GM23338 (cell line): ENCODE results near the gene COMMD7. TPM values are rescaled to one million over a fixed set of nuclear protein-coding genes. Genes with fewer than 3 reads are reported as not detected.

ENCODE experiments used
- ATAC-seq: fragments of 200-7000 bp; cut with Tn5 transposase; 3 replicates; pipeline ENCODE4 v1.9.1; 2020
- DNase-seq: peaks from one replicate; pipeline ENCODE4 v3.0.0-alpha.2; 2015; ENCODE audit warnings: low spot score
- H2AFZ ChIP-seq: fragments of 200-600 bp; sonication (generic); 2 replicates; pipeline ENCODE4 v1.8.0; 2016; ENCODE audit warnings: antibody characterized with exemption, mild to moderate bottlenecking, moderate library complexity
- H3F3A ChIP-seq: fragments of 200-600 bp; sonication (generic); replicated peaks from 2 replicates; pipeline ENCODE4 v1.8.0; 2017; ENCODE audit warnings: antibody characterized with exemption, mixed run types, low read depth
- H3K27ac ChIP-seq: fragments of 200-600 bp; sonication (generic); 2 replicates; pipeline ENCODE4 v1.6.1; 2016; ENCODE audit warnings: low read depth
- H3K27me3 ChIP-seq: fragments of 200-600 bp; sonication (generic); 2 replicates; pipeline ENCODE4 v1.8.0; 2016; ENCODE audit warnings: mild to moderate bottlenecking, mixed run types, moderate library complexity; ENCODE audit not compliant: insufficient read depth
- H3K36me3 ChIP-seq: fragments of 200-600 bp; sonication (generic); 2 replicates; pipeline ENCODE4 v1.8.0; 2016; ENCODE audit warnings: mild to moderate bottlenecking; ENCODE audit not compliant: insufficient read depth
- H3K4me1 ChIP-seq: fragments of 200-600 bp; sonication (generic); 2 replicates; pipeline ENCODE4 v1.8.0; 2016; ENCODE audit warnings: mild to moderate bottlenecking, moderate library complexity; ENCODE audit not compliant: insufficient read depth
- H3K4me2 ChIP-seq: fragments of 200-600 bp; sonication (generic); 2 replicates; pipeline ENCODE4 v1.7.1; 2017; ENCODE audit warnings: mixed run types
- H3K4me3 ChIP-seq: fragments of 200-600 bp; sonication (generic); 2 replicates; pipeline ENCODE4 v1.6.1; 2016; ENCODE audit warnings: mixed run types
- H3K79me2 ChIP-seq: fragments of 200-600 bp; sonication (generic); replicated peaks from 2 replicates; pipeline ENCODE4 v1.8.0; 2017; ENCODE audit warnings: mild to moderate bottlenecking; ENCODE audit not compliant: insufficient read depth
- H3K9me2 ChIP-seq: fragments of 200-600 bp; sonication (generic); 2 replicates; pipeline ENCODE4 v1.8.0; 2017; ENCODE audit not compliant: insufficient read depth
- H4K20me1 ChIP-seq: fragments of 200-600 bp; sonication (generic); replicated peaks from 2 replicates; pipeline ENCODE4 v1.8.0; 2017; ENCODE audit warnings: mild to moderate bottlenecking; ENCODE audit not compliant: insufficient read depth
- H3K27ac Mint-ChIP-seq: 2 replicates; pipeline ENCODE4 v1.8.0; 2020; ENCODE audit warnings: inconsistent platforms, mild to moderate bottlenecking, moderate library complexity, mixed read lengths
- H3K27me3 Mint-ChIP-seq: 3 replicates; pipeline ENCODE4 v1.8.0; 2022; ENCODE audit warnings: low read depth, mild to moderate bottlenecking, moderate library complexity, mixed read lengths, inconsistent platforms; ENCODE audit not compliant: insufficient read depth, poor library complexity
- H3K36me3 Mint-ChIP-seq: 3 replicates; pipeline ENCODE4 v1.8.0; 2021; ENCODE audit warnings: low read depth, mild to moderate bottlenecking, inconsistent platforms, moderate library complexity, mixed read lengths
- H3K4me1 Mint-ChIP-seq: 3 replicates; pipeline ENCODE4 v1.8.0; 2020; ENCODE audit warnings: mild to moderate bottlenecking, inconsistent platforms, mixed read lengths
- H3K4me3 Mint-ChIP-seq: 3 replicates; pipeline ENCODE4 v1.8.0; 2021; ENCODE audit warnings: moderate library complexity, mild to moderate bottlenecking, inconsistent platforms, mixed read lengths
- H3K9me3 Mint-ChIP-seq: 3 replicates; pipeline ENCODE4 v1.8.0; 2020; ENCODE audit warnings: moderate library complexity, mild to moderate bottlenecking, inconsistent platforms, mixed read lengths
- CREB1 ChIP-seq: fragments of 250-450 bp; sonication (Bioruptor Pico); IDR thresholded peaks from 2 replicates; pipeline ENCODE4 v1.5.0; 2020; ENCODE audit warnings: low read depth, mild to moderate bottlenecking, moderate library complexity
- EZH2 ChIP-seq: fragments of 200-600 bp; sonication (generic); IDR thresholded peaks from one replicate; pipeline ENCODE4 v1.8.0; 2017; ENCODE audit warnings: antibody characterized with exemption, mild to moderate bottlenecking, low read depth; ENCODE audit not compliant: unreplicated experiment
- EZH2phosphoT487 ChIP-seq: fragments of 200-600 bp; sonication (generic); IDR thresholded peaks from one replicate; pipeline ENCODE4 v1.8.1; 2018; ENCODE audit warnings: antibody characterized with exemption; ENCODE audit not compliant: unreplicated experiment
- NANOG ChIP-seq: IDR thresholded peaks from 2 replicates; pipeline ENCODE4 v1.6.1; 2016; ENCODE audit warnings: antibody characterized with exemption, borderline replicate concordance
- POLR2AphosphoS5 ChIP-seq: IDR thresholded peaks from 2 replicates; pipeline ENCODE4 v1.6.1; 2016; ENCODE audit warnings: antibody characterized with exemption, low read depth
- STAT1 ChIP-seq: IDR thresholded peaks from one replicate; pipeline ENCODE4 v1.6.1; 2016; ENCODE audit warnings: antibody characterized with exemption; ENCODE audit not compliant: unreplicated experiment
- ZNF114 ChIP-seq: fragments of 250-450 bp; sonication (Bioruptor Pico); IDR thresholded peaks from 2 replicates; pipeline ENCODE4 v1.5.0; 2020; ENCODE audit warnings: mild to moderate bottlenecking, moderate library complexity
- ZNF331 ChIP-seq: fragments of 250-450 bp; sonication (Bioruptor Pico); IDR thresholded peaks from 2 replicates; pipeline ENCODE4 v1.5.0; 2020; ENCODE audit warnings: low read depth, mild to moderate bottlenecking, moderate library complexity
- polyA plus RNA-seq: library from polyadenylated mRNA; unstranded; fragments of >200 nt; fragmentation: Nextera tagmentation; extraction: Ambion mirVana; gene quantifications from 2 replicates; pipeline ENCODE4 v1.2.1, GENCODE V29; 2016
- total RNA-seq: library from RNA; depleted of rRNA; stranded (reverse); fragments of >200 nt; shearing (Covaris generic); gene quantifications from 2 replicates; pipeline ENCODE4 v1.2.3, GENCODE V29; 2014
- TF ChIP-seq, protein P1 (sequence below): IDR thresholded peaks from 2 replicates; pipeline ENCODE4 v1.6.1; 2016; ENCODE audit warnings: antibody characterized with exemption
- TF ChIP-seq, protein P2 (sequence below), 2 experiments: fragments of 200-600 bp in 1 of 2; sonication (generic) in 1 of 2; conservative IDR thresholded peaks; 2 replicates each; pipeline versions ENCODE4 v1.5.1 to v1.6.1; 2016 to 2017; ENCODE audit warnings: antibody characterized with exemption in 2 of 2, low read depth in 2 of 2, mild to moderate bottlenecking in 2 of 2, moderate library complexity in 1 of 2
- TF ChIP-seq, protein P3 (sequence below): IDR thresholded peaks from one replicate; pipeline ENCODE4 v1.6.1; 2018; ENCODE audit warnings: antibody characterized with exemption; ENCODE audit not compliant: unreplicated experiment
- TF ChIP-seq, protein P4 (sequence below): fragments of 250-450 bp; sonication (Bioruptor Pico); IDR thresholded peaks from 2 replicates; pipeline ENCODE4 v1.5.0; 2020; ENCODE audit warnings: mild to moderate bottlenecking, moderate library complexity

Gene COMMD7
- total and polyA plus RNA-seq, 2 experiments from 2014 or later = 67.3 to 86.4 TPM

DNA sequence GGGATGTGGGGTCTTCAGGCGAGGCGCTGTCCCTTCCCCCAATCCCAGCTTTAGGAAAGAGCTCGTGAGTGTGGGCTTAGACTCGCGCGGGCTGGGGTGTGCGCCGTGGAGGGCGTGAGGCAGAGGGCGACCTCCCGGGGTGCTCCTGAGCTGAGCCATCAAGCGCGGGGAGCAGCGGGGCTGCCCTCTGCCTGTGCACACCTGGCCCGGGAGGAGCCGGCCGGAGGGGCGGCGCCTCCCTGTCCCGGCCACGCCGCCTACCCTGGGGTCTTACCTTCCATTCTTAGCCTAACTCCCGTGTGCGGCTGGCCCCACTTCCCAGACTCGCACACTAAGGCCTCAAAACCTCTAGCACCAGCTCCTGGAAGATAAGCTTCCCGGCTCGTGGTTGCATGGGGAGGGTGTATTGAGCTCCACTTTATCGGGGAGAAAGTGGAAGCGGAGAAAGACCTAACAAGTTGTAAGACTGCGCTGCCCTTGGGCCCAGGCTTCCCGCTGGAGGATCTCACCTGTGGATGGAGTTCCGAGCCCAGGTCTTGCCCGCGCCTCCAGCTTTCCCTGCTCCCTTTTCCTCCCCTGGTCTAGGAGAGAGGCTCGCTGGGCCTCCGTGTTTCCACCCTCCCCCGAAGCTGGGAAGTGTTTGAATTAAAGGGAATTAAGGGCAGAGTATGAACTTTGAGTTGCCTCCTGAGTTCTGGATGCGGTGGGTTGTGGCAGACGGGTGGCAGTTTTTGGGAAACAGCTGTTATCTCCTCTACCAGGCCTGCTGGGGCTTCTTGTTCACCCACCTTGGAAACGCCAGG lies 20.1 kb upstream of the COMMD7 start (continued):
- no peak for TF ChIP-seq STAT1
- TF ChIP-seq, protein P1, sequence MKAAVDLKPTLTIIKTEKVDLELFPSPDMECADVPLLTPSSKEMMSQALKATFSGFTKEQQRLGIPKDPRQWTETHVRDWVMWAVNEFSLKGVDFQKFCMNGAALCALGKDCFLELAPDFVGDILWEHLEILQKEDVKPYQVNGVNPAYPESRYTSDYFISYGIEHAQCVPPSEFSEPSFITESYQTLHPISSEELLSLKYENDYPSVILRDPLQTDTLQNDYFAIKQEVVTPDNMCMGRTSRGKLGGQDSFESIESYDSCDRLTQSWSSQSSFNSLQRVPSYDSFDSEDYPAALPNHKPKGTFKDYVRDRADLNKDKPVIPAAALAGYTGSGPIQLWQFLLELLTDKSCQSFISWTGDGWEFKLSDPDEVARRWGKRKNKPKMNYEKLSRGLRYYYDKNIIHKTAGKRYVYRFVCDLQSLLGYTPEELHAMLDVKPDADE = no peak; the same call in 1 of the 2 replicates
- no peak for TF ChIP-seq EZH2
- TF ChIP-seq, protein P2, sequence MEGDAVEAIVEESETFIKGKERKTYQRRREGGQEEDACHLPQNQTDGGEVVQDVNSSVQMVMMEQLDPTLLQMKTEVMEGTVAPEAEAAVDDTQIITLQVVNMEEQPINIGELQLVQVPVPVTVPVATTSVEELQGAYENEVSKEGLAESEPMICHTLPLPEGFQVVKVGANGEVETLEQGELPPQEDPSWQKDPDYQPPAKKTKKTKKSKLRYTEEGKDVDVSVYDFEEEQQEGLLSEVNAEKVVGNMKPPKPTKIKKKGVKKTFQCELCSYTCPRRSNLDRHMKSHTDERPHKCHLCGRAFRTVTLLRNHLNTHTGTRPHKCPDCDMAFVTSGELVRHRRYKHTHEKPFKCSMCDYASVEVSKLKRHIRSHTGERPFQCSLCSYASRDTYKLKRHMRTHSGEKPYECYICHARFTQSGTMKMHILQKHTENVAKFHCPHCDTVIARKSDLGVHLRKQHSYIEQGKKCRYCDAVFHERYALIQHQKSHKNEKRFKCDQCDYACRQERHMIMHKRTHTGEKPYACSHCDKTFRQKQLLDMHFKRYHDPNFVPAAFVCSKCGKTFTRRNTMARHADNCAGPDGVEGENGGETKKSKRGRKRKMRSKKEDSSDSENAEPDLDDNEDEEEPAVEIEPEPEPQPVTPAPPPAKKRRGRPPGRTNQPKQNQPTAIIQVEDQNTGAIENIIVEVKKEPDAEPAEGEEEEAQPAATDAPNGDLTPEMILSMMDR (conservative IDR thresholded peaks at IDR 0.05; ENCODE audit: low read depth in 2 of 2) = no peak
- TF ChIP-seq, protein P3, sequence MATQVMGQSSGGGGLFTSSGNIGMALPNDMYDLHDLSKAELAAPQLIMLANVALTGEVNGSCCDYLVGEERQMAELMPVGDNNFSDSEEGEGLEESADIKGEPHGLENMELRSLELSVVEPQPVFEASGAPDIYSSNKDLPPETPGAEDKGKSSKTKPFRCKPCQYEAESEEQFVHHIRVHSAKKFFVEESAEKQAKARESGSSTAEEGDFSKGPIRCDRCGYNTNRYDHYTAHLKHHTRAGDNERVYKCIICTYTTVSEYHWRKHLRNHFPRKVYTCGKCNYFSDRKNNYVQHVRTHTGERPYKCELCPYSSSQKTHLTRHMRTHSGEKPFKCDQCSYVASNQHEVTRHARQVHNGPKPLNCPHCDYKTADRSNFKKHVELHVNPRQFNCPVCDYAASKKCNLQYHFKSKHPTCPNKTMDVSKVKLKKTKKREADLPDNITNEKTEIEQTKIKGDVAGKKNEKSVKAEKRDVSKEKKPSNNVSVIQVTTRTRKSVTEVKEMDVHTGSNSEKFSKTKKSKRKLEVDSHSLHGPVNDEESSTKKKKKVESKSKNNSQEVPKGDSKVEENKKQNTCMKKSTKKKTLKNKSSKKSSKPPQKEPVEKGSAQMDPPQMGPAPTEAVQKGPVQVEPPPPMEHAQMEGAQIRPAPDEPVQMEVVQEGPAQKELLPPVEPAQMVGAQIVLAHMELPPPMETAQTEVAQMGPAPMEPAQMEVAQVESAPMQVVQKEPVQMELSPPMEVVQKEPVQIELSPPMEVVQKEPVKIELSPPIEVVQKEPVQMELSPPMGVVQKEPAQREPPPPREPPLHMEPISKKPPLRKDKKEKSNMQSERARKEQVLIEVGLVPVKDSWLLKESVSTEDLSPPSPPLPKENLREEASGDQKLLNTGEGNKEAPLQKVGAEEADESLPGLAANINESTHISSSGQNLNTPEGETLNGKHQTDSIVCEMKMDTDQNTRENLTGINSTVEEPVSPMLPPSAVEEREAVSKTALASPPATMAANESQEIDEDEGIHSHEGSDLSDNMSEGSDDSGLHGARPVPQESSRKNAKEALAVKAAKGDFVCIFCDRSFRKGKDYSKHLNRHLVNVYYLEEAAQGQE = no peak
- TF ChIP-seq ZNF331 = no peak
- no peak for TF ChIP-seq NANOG
- no peak for TF ChIP-seq EZH2phosphoT487
- no peak for TF ChIP-seq CREB1 (CRISPR knock-in tag)
- no peak for TF ChIP-seq ZNF114 (CRISPR knock-in tag)

DNA sequence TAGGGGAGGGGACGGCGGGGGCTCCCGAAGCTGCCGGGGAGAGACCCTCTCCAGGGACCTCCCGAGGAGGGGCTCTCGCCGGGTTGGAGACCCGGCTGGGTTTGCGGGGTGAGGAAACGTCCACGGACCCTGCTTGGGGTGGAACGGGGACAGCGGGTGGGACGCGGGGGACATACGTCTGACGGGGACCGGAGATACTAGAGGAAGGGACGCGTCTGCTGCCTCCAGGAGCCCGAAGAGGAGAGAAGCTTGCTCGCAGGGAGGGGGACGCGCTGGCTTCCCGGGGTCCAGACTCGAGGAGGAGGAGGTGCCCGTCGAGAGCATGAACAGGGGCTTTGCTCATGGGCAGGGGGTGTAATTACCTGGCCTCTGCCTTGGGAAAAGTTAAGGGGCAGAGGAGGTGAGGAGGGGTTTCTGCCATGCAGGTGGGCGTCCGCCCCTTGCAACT lies 19.5 kb upstream of the COMMD7 start:
- H3K4me3 Mint-ChIP-seq = peak overlapping the region; percentile 99
- H3K9me2 ChIP-seq = no peaks in the 10 kb centered on the region
- no peak overlapping the region for H2AFZ ChIP-seq
- H3K27ac ChIP-seq = peak overlapping the region; percentile 84; the same call in 1 of the 2 replicates
- H3K4me1 Mint-ChIP-seq = peaks cover 38% of the 10 kb centered on the region
- peaks cover 40% of the 10 kb centered on the region for H3F3A ChIP-seq
- no peaks in the 10 kb centered on the region for H3K27me3 ChIP-seq
- H3K79me2 ChIP-seq = peaks cover 99% of the 10 kb centered on the region
- H3K9me3 Mint-ChIP-seq = peaks cover 10% of the 10 kb centered on the region; the same call in 2 of the 3 replicates
- peaks cover 51% of the 10 kb centered on the region for H4K20me1 ChIP-seq
- peaks cover 41% of the 10 kb centered on the region for H3K36me3 ChIP-seq
- peaks cover 51% of the 10 kb centered on the region for H3K36me3 Mint-ChIP-seq
- peaks cover 27% of the 10 kb centered on the region for H3K27me3 Mint-ChIP-seq
- peak overlapping the region; percentile 97 for H3K4me2 ChIP-seq
- DNase-seq = no peak
- H3K27ac Mint-ChIP-seq = peak overlapping the region; percentile 96
- peaks cover 62% of the 10 kb centered on the region for H3K4me1 ChIP-seq
- H3K4me3 ChIP-seq = peak overlapping the region; percentile 91
- no peak for ATAC-seq
- peak; percentile 56; the same call in 1 of the 2 replicates for TF ChIP-seq POLR2AphosphoS5
- no peak for TF ChIP-seq EZH2phosphoT487
- TF ChIP-seq EZH2 = no peak
- TF ChIP-seq, protein P4, sequence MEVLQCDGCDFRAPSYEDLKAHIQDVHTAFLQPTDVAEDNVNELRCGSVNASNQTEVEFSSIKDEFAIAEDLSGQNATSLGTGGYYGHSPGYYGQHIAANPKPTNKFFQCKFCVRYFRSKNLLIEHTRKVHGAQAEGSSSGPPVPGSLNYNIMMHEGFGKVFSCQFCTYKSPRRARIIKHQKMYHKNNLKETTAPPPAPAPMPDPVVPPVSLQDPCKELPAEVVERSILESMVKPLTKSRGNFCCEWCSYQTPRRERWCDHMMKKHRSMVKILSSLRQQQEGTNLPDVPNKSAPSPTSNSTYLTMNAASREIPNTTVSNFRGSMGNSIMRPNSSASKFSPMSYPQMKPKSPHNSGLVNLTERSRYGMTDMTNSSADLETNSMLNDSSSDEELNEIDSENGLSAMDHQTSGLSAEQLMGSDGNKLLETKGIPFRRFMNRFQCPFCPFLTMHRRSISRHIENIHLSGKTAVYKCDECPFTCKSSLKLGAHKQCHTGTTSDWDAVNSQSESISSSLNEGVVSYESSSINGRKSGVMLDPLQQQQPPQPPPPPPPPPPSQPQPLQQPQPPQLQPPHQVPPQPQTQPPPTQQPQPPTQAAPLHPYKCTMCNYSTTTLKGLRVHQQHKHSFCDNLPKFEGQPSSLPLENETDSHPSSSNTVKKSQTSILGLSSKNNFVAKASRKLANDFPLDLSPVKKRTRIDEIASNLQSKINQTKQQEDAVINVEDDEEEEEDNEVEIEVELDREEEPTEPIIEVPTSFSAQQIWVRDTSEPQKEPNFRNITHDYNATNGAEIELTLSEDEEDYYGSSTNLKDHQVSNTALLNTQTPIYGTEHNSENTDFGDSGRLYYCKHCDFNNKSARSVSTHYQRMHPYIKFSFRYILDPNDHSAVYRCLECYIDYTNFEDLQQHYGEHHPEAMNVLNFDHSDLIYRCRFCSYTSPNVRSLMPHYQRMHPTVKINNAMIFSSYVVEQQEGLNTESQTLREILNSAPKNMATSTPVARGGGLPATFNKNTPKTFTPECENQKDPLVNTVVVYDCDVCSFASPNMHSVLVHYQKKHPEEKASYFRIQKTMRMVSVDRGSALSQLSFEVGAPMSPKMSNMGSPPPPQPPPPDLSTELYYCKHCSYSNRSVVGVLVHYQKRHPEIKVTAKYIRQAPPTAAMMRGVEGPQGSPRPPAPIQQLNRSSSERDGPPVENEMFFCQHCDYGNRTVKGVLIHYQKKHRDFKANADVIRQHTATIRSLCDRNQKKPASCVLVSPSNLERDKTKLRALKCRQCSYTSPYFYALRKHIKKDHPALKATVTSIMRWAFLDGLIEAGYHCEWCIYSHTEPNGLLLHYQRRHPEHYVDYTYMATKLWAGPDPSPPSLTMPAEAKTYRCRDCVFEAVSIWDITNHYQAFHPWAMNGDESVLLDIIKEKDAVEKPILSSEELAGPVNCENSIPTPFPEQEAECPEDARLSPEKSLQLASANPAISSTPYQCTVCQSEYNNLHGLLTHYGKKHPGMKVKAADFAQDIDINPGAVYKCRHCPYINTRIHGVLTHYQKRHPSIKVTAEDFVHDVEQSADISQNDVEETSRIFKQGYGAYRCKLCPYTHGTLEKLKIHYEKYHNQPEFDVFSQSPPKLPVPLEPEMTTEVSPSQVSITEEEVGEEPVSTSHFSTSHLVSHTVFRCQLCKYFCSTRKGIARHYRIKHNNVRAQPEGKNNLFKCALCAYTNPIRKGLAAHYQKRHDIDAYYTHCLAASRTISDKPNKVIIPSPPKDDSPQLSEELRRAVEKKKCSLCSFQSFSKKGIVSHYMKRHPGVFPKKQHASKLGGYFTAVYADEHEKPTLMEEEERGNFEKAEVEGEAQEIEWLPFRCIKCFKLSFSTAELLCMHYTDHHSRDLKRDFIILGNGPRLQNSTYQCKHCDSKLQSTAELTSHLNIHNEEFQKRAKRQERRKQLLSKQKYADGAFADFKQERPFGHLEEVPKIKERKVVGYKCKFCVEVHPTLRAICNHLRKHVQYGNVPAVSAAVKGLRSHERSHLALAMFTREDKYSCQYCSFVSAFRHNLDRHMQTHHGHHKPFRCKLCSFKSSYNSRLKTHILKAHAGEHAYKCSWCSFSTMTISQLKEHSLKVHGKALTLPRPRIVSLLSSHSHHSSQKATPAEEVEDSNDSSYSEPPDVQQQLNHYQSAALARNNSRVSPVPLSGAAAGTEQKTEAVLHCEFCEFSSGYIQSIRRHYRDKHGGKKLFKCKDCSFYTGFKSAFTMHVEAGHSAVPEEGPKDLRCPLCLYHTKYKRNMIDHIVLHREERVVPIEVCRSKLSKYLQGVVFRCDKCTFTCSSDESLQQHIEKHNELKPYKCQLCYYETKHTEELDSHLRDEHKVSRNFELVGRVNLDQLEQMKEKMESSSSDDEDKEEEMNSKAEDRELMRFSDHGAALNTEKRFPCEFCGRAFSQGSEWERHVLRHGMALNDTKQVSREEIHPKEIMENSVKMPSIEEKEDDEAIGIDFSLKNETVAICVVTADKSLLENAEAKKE = no peak
